Measurements from ENCODE around the gene CORO1C.
A peak's percentile ranks its signal among the peaks of the same experiment; 100 is the strongest.
"Not testable (repeated sequence)": the region's sequence is repeated elsewhere in the genome, so short reads cannot be mapped to it uniquely, and the experiment has no call there.

The CORO1C gene

DNA sequence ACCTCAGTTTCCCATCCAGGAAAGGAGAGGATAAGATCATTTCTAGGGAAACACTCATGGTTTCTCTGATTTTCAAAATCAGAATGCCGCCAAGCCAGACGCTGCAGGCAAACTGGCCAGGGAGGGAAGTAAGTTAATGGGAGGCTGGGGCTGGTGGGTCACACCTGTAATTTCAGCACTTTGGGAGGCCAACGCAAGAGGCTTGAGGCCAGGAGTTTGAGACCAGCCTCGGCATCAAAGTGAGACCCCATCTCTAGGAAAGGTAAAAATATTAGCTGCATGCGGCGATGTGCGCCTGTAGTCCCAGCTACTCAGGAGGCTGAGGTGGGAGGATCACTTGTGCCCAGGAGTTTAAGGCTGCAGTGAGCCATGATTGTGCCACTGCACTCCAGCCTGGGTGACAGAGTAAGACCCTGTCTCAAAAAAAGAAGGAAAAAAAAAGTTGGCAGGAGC is 98.2 kb downstream of the CORO1C start:
- DNase-seq (ENCODE audit: low read depth) = no peak

DNA sequence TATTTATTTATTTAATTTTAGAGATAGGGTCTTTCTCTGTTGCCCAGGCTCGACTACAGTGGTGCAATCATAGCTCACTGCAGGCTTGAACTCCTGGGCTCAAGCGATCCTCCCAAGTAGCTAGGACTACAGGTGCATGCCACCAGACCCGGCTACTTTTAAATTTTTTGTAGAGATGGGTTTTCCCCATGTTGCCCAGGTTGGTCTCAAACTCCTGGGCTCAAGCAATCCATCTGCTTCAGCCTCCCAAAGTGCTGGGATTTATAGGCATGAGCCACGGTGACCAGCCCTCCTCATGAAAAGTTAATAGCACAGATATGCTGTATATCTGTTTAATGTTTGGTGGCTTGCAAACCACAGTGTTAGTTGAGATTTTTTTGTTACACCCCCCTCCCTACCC is 100.1 kb downstream of the CORO1C start:
- not testable (repeated sequence) for DNase-seq (ENCODE audit: low read depth)

DNA sequence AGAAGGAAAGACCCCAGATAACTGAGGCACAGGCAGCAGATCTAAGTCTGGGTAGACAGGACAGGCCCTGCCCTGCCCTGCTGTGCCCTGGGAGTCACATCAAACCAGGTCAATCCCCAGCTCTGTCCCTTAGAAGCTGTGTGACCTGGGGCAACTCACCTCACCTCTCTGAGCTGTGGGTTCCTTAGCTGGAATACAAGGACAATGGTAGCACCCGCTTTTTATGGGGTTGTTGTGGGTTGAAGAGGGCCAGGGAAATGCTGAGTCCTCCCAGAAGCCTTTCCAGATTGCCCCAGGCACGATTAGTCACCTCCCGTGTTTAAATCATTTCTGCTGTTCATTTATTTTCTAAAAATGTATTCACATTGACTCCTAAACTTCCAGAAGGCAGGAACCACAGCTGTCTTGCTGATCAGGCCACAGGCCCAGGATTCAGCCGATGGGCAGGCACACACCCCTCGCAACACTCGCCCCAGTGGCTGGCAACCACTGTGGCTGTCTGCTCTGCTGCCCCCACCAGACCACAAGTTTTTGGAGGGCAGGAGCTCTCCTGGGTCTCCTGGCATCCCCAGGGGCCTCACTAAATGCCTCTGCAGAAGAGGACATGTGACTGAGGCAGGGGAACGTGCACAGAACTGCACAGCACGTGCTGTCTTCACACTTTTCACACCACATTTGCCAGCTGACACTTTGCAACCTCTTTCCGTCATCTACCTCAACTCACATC is 100.7 kb downstream of the CORO1C start:
- no peak for DNase-seq (ENCODE audit: low read depth)

GRCh38 chr12:108629824-108630476 is 101.4 kb downstream of the CORO1C start:
- peak; percentile 34 for DNase-seq (ENCODE audit: low read depth)

DNA sequence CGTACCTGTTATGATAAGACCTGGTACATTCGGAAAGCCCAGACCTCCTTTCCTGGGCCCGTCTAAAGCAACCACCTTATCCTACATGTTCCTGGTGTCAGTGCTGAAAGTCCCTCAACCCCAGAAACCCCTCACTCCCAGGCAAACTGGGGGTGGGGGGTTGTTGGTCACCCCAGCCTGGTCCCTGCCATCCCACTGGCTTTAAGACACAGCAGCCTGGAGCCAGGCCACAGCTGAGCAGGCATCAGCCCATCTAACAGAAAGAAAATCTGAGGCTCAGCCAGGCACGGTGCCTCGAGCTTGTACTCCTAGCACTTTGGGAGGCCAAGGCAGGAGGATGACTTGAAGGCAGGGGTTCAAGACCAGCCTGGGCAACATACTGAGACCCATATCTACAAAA is 102.2 kb downstream of the CORO1C start:
- no peak for DNase-seq (ENCODE audit: low read depth)

DNA sequence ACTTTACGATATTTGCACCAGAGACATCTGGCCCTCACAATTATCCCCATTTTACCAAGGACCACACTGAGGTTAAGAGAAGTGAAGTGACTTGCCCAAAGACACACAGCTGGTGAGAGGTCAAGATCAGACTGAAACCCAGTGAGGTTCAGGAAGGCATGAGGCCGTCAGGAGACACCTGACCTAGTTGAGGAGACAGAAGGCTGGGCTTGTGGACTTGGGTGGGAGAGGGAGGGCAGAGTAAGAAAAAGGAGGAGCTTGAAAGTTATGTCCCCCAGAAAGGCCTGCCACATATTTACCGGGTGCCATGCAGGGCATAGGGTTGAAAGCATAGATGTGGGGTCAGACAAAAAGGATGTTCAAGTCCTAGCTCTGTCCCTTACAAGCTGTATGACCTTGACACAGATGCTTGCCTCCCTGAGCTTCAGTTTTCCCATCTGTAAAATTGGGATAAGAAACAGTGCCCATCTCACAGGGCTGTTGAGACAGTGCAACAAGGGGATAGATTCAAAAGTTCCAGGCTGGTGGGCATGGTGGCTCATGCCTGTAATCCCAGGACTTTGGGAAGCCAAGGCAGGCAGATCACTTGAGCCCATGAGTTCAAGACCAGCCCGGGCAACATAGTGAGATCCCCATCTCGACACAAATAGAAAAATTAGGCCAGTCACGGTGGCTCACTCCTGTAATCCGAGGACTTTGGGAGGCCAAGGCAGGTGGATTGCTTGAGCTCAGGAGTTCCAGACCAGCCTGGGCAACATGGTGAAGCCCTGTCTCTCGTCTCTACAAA is 104.0 kb downstream of the CORO1C start:
- no peak for DNase-seq (ENCODE audit: low read depth)

DNA sequence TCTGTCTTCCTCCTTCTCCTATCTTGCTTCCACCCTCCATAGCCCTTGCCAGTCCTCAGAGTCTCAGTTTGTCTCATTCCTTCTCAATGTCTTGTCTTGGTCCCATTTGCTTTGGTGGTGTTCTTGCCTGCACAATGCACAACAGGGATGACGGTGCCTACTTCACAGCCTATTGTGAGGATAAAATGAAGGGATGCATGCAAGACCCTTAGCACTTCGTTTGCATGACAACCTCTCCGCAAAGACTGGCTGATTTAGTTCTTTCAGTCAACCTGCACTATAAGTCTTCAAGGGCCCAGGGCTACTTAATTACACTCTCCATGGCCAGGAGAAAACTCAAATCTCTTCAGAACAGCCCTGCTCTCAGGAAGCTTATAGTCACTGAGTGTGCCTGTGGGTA is 106.1 kb downstream of the CORO1C start:
- DNase-seq (ENCODE audit: low read depth) = no peak

- no peak for DNase-seq (ENCODE audit: low read depth)
Observed at GRCh38 chr12:108623577-108623976, 107.7 kb downstream of the CORO1C start.

- no peak for DNase-seq (ENCODE audit: low read depth)
Observed at GRCh38 chr12:108622921-108623514, 108.3 kb downstream of the CORO1C start.

DNA sequence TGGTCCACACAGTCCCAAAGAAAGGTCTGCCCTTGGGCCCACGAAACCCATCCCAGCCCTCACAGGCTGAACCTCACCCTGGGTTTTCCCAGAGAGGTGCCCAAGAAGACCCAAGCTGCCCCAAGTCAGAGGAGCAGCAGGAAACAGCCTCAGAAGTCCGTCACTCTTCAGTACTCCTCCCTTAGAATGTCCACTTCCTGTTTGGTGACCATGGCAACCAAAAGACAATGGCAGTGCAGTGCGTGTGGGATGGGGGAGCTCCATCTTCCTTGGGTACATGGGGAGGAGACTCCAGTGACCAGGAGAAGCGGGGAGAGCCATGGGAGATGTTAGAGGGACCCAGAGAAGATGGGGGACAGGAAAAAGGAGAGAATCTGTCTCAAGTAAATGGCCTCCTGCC is 108.9 kb downstream of the CORO1C start:
- no peak for DNase-seq (ENCODE audit: low read depth)

DNA sequence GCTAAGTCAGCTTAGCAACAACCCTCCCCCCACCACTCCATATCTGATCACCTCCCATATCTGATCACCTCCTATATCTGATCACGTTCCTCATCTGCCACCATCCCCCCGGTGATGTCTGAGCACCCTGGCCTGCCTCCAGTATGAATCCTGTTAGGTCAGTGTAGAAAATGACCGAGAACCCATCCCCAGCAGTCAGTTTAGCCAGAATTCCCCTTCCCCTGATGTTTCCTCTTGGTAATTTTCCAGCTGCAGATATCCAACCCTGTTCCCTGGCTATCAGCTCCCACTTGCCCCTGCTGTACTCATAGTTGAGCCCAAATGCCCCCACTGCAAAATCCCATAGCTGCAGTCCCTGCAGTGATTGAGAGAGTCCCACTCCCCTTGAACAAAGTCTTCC is 110.2 kb downstream of the CORO1C start:
- no peak for DNase-seq (ENCODE audit: low read depth)

DNA sequence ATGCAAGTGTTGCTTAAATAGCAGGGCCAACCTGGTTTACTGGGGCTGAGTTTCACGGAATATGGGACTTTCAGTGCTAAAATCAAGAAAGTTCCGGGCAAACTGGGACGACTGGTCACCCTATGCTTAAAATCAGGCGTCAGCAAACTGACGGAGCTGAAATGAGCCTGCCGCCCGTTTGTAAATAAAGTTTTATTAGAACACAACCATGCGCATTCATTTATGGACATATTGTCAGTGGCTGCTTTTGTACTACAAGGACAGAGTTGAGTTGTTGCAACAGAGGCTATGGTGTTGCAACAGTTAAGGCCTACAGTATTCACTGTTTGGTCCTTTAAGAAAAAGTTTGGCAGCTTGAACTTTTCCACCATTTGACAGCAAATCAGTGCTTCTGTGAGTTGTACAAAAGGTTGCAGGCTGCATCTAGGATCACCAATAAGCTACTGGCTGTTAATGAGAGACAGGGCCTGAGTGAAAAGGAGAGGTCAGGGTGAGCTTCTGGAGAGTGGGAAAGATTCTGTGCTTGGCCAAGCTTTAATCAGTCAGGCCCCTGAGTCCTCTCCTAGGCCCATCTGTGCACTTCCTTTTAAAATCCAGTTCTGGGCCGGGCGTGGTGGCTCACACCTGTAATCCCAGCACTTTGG is 111.0 kb downstream of the CORO1C start:
- DNase-seq (ENCODE audit: low read depth) = no peak

- no peak for DNase-seq (ENCODE audit: low read depth)
Observed at GRCh38 chr12:108619369-108620160, 111.8 kb downstream of the CORO1C start.

- DNase-seq (ENCODE audit: low read depth) = not testable (repeated sequence)
Observed at GRCh38 chr12:108618953-108619274, 112.4 kb downstream of the CORO1C start.

GRCh38 chr12:108618079-108618952 is 113.0 kb downstream of the CORO1C start:
- DNase-seq (ENCODE audit: low read depth) = peak; percentile 65

- DNase-seq (ENCODE audit: low read depth) = peak; percentile 69
Observed at GRCh38 chr12:108616941-108617858, 114.1 kb downstream of the CORO1C start.

DNA sequence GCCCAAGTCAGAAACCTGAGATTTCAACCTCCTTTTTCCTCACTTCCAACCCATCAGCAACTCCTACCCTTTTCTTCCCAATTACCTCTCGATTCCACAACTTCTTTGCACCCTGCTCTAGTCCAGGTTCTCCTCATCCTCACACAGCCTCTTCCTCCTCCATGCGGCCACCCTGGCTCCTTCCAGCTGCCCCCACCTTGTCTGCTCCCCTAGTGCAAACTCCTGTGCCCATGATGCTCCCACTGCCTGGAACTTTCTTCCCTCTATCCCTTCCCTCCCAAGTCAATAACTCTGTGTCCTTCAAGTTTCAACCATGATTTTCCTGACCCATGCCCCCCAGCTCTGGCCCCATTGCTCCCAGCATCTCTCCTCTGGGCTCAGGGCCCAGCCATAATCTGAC is 115.0 kb downstream of the CORO1C start:
- DNase-seq (ENCODE audit: low read depth) = no peak

- no peak for DNase-seq (ENCODE audit: low read depth)
Observed at GRCh38 chr12:108615918-108616317, 115.4 kb downstream of the CORO1C start.

DNA sequence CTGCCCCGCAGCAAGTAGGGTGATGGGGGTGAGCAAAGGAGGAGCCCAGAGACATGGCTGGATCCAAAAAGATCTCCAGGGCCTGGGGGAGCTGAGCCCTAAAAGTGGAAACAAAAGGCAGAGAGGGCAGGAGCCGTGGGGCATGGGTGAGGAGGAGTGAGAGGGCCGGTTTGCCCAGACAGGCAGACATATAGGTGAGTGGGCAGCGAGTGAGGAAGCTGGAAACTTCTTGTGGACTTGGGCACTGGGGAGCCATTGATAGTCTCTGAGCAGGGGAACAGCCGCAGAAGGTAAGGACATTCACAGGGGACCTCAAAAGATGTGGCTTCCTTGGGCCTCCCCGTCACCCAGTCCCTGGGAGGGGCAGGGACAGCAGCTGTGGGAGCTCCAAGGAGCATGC is 116.7 kb downstream of the CORO1C start:
- no peak for DNase-seq (ENCODE audit: low read depth)

All from stimulated activated CD8-positive, alpha-beta memory T cell treated with anti-CD3 and anti-CD28 coated beads, Interleukin-12 subunit alpha, Interleukin-12 subunit beta, amount 100 ng/mL, for 1 hour (primary cell).